ENCODE data around the gene MAGEC1. TPM values are rescaled to one million over a fixed set of nuclear protein-coding genes. Genes with fewer than 3 reads are reported as not detected.

The MAGEC1 gene
- total and polyA plus RNA-seq, 2 of the 4 experiments (the other 2 are of a cell fraction), result not detected

- no peak overlapping the region for H3K4me2 ChIP-seq (ENCODE audit: low read depth, low read length)
- H3K27me3 ChIP-seq (ENCODE audit: control insufficient read depth, insufficient read depth, low read length), result no peaks in the 10 kb centered on the region
- H3K4me1 ChIP-seq (ENCODE audit: control insufficient read depth, insufficient read depth, low read length), result no peaks in the 10 kb centered on the region
- H4K8ac ChIP-seq (ENCODE audit: low read depth in 2 of 2, low read length in 2 of 2), result no peak overlapping the region
- intact Hi-C loops (cut with micrococcal nuclease) (no loop called here), in situ Hi-C loops (cut with MboI; ENCODE audit: low sequenced_read_pairs) (no loop called here), dilution Hi-C loops (cut with HindIII; ENCODE audit: low sequenced_read_pairs, unreplicated experiment) (no loop called here)
- no peak overlapping the region for H3K9ac ChIP-seq (ENCODE audit: low read depth, low read length)
- H3K4ac ChIP-seq (ENCODE audit: low read depth, low read length), result no peak overlapping the region
- H2AK9ac ChIP-seq (replicated peaks; ENCODE audit: low read depth, low read length, poor library complexity), result no peak overlapping the region
- TF ChIP-seq POLR2A (IDR thresholded peaks at IDR 0.05; ENCODE audit: low read depth, low read length) (no peak), CTCF (conservative IDR thresholded peaks at IDR 0.05; ENCODE audit: low read depth, low read length) (no peak), SMC3 (IDR thresholded peaks at IDR 0.05; ENCODE audit: low read depth, low read length) (no peak), NFE2L2 (IDR thresholded peaks at IDR 0.05; ENCODE audit: low read depth, low read length) (no peak), CHD1 (IDR thresholded peaks at IDR 0.05; ENCODE audit: low read depth, low read length) (no peak), RFX5 (IDR thresholded peaks at IDR 0.05; ENCODE audit: low read depth, low read length) (no peak), USF2 (IDR thresholded peaks at IDR 0.05; ENCODE audit: low read depth, low read length) (no peak), ELK1 (IDR thresholded peaks at IDR 0.05; ENCODE audit: borderline replicate concordance, low read depth, low read length) (no peak), CEBPB (IDR thresholded peaks at IDR 0.05; ENCODE audit: low read depth, low read length) (no peak), MXI1 (IDR thresholded peaks at IDR 0.05; ENCODE audit: borderline replicate concordance, low read depth, low read length) (no peak), RAD21 (IDR thresholded peaks at IDR 0.05; ENCODE audit: low read length) (no peak), MAZ (IDR thresholded peaks at IDR 0.05; ENCODE audit: borderline replicate concordance, low read depth, low read length) (no peak), MAFK (IDR thresholded peaks at IDR 0.05; ENCODE audit: low read depth, low read length) (no peak), FOS (IDR thresholded peaks at IDR 0.05; ENCODE audit: low read depth, low read length) (no peak), RCOR1 (IDR thresholded peaks at IDR 0.05; ENCODE audit: insufficient replicate concordance, low read length) (no peak), BHLHE40 (IDR thresholded peaks at IDR 0.05; ENCODE audit: low read depth, low read length) (no peak)
- H3K27ac ChIP-seq (ENCODE audit: insufficient read depth, low read length), result no peak overlapping the region
- no peaks in the 10 kb centered on the region for H3K9me1 ChIP-seq (ENCODE audit: insufficient read depth, low read length)
- no peak overlapping the region for H2BK15ac ChIP-seq (ENCODE audit: low read depth, low read length)
- no peaks in the 10 kb centered on the region for H4K20me1 ChIP-seq (ENCODE audit: insufficient read depth, low read length)
- no peak overlapping the region for H2BK120ac ChIP-seq (ENCODE audit: low read depth, low read length)
- H3K36me3 ChIP-seq (ENCODE audit: control insufficient read depth, insufficient read depth, low read length), result no peaks in the 10 kb centered on the region
- H3K4me3 ChIP-seq (ENCODE audit: insufficient read depth, low read depth, low read length), result no peak overlapping the region
- no CpG with 5 or more reads among the region's 2 CpGs for WGBS, 2 experiments (ENCODE audit: extremely low coverage in 2 of 2, insufficient read length in 1 of 2)
- ATAC-seq (ENCODE audit: low read depth), result no peak
- H3K9me3 ChIP-seq (ENCODE audit: control insufficient read depth, insufficient read depth, low read length), result no peaks in the 10 kb centered on the region
- no peak overlapping the region for H4K91ac ChIP-seq (ENCODE audit: insufficient read depth, low read depth, low read length)
- CTCF ChIA-PET, result no interaction called here
- H2BK5ac ChIP-seq (ENCODE audit: low read depth, low read length, poor library complexity, severe bottlenecking), result no peak overlapping the region
- H3K14ac ChIP-seq (replicated peaks; ENCODE audit: low read depth, low read length), result no peak overlapping the region
- H3K18ac ChIP-seq (ENCODE audit: low read depth, low read length), result no peak overlapping the region
- H2BK20ac ChIP-seq (ENCODE audit: low read depth, low read length), result no peak overlapping the region
- POLR2A ChIA-PET (ENCODE audit: unreplicated experiment), result no interaction called here
- no peak for DNase-seq
- H3K56ac ChIP-seq (ENCODE audit: extremely low read depth, insufficient read depth, low read length), result no peak overlapping the region
- no peak overlapping the region for H4K5ac ChIP-seq (ENCODE audit: low read depth, low read length)
- H3K79me1 ChIP-seq (ENCODE audit: low read depth in 1 of 2, low read length in 2 of 2), result no peaks in the 10 kb centered on the region
- no peak overlapping the region for H3K23ac ChIP-seq (ENCODE audit: low read depth, low read length)
- no TSS peak for BruUV-seq (replicated peaks)
- H2AK5ac ChIP-seq (ENCODE audit: low read depth, low read length), result no peak overlapping the region
- H2AFZ ChIP-seq (replicated peaks; ENCODE audit: low read length, poor library complexity), result no peak overlapping the region
These were observed 37.5 kb downstream of the MAGEC1 start for GRCh38 chrX:141941234-141941633.

Measured in IMR-90 (cell line).